GM18507 (cell line): Measurements from ENCODE around the gene GUK1.
"Not testable (repeated sequence)": the region's sequence is repeated elsewhere in the genome, so short reads cannot be mapped to it uniquely, and the experiment has no call there.

Experiments used
- DNase-seq: peaks from one replicate; pipeline ENCODE4 v3.0.0; 2011; ENCODE audit warnings: low read depth; ENCODE audit not compliant: insufficient read length; ENCODE audit errors: extremely low spot score
- FAIRE-seq: peaks from 2 replicates; lab custom pipeline; 2011; peaks lifted over from hg19 to GRCh38; lab: Jason Lieb, UNC

GUK1 gene

GRCh38 chr1:228188249-228188648 lies 48.2 kb downstream of the GUK1 start:
- DNase-seq, FAIRE-seq: not testable (repeated sequence)

DNA sequence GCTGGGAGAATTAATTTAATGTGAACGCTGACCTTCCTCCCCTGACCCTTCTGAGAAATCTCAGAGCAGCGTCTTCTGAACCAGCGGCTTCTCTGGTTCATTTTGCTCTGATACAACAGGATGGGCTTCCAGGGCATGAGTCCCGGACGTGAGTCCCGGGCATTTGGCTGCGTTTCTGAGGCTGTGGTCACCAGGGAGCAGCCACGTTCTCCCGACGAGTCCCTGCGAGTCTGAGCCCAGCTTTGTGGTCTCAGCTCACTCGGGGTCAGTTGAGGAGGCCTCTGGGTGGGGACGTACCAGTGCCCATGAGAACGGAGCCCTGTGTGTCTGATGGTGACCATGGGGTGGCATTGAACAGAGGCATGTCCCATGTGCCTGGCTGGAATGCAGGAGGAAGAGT lies 50.1 kb downstream of the GUK1 start:
- no peak for DNase-seq
- no peak for FAIRE-seq

GRCh38 chr1:228190778-228191177 lies 50.7 kb downstream of the GUK1 start:
- no peak for FAIRE-seq
- DNase-seq: no peak

DNA sequence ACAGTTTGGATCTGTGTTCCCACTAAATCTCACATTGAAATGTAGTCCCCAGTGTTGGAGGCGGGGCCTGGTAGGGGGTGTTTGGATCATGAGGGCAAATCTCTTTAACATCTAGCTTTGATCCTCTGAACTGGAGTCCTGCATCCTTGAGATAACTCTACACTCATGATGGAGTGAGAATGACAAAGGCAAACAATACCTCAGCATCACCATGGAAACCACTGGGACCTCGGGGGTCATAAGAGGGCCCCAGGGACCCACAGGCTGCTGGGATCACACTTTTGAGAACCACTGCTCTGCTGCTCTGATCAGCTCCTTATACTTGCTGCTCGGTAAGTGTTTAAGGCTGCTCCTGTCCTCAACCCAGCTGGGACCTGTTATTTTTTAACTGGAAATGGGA lies 54.4 kb downstream of the GUK1 start:
- DNase-seq (no peak), FAIRE-seq (no peak)

DNA sequence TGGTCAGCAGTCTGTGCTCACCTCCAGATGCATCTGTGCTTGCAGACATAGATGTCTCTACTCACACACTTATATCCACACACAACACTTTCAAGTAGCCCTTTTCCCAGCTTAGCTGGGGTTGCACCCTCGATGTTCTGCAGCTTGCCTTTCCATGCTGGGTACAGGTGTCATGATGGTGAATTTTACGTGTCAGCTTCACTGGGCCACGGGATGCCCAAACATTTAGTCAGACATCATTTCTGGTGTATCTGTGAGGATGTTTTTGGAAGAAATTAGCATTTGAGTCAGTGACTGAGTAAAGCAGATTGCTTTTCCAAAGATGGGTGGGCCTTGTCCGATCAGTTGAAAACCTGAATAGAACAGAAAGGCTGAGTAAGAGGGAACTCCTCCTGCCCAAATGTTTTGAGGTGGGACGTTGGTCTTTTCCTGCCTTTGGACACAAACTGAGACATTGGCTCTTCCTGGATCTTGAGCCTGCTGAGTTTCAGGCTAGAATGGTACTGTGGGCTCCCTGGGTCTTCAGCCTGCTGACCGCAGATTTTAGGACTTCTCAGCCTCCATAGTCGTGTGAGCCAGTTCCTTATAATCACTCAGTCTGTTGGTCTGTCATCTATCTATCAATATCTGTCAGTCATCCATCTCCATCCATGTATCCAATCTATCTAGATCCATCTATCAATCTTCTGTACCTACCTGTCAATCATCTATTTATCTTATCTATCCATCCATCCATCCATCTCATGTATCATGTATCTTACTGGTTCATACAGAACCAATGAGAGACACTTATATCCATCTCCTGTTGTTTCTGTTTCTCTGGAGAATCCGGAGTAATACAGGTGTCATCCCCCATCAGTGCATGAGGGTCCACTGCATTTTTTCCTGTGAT lies 55.1 kb downstream of the GUK1 start:
- no peak for FAIRE-seq

DNA sequence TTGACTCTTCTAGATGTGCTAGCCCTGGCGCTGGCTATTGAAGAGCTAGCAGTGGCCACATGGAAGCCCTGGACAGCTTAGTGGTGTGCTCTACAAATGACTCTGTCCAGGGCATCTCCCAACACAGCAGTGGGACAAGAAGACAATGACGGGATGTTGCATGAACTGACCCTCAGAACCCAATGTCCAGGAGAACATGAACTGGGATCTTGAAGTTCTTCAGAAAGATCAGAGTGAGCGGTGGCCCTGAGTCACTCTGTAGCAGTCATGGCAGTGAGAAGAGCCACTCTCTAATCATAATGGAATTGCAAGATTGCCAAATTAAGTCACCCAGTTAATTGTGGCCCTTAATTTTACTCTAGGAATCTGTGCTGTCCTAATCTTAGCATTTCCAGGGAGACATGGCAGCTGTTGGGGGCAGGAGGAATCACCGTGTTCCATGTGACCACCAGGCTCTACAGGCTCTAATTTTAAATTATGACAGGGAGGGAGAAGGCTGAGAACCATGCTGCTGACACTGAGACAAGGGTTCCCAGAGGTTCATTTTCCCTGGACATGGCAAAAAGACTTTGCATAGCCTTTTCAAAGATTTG lies 57.6 kb downstream of the GUK1 start:
- FAIRE-seq (no peak), DNase-seq (no peak)

More for the DNA sequence above, 55.1 kb downstream of the GUK1 start:
- DNase-seq: no peak
